GM12874 (cell line): ENCODE measurements around the gene FOXA3.

Source experiments
- TF ChIP-seq, protein P1 (sequence below): IDR thresholded peaks from 2 replicates; pipeline ENCODE4 v1.5.1; 2011; ENCODE audit warnings: low read depth, mild to moderate bottlenecking, control low read depth, low read length, moderate library complexity; ENCODE audit not compliant: insufficient read depth

FOXA3 gene

GRCh38 chr19:45866400-45867176, 2.5 kb downstream of the FOXA3 start:
- TF ChIP-seq, protein P1, sequence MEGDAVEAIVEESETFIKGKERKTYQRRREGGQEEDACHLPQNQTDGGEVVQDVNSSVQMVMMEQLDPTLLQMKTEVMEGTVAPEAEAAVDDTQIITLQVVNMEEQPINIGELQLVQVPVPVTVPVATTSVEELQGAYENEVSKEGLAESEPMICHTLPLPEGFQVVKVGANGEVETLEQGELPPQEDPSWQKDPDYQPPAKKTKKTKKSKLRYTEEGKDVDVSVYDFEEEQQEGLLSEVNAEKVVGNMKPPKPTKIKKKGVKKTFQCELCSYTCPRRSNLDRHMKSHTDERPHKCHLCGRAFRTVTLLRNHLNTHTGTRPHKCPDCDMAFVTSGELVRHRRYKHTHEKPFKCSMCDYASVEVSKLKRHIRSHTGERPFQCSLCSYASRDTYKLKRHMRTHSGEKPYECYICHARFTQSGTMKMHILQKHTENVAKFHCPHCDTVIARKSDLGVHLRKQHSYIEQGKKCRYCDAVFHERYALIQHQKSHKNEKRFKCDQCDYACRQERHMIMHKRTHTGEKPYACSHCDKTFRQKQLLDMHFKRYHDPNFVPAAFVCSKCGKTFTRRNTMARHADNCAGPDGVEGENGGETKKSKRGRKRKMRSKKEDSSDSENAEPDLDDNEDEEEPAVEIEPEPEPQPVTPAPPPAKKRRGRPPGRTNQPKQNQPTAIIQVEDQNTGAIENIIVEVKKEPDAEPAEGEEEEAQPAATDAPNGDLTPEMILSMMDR = no peak

DNA sequence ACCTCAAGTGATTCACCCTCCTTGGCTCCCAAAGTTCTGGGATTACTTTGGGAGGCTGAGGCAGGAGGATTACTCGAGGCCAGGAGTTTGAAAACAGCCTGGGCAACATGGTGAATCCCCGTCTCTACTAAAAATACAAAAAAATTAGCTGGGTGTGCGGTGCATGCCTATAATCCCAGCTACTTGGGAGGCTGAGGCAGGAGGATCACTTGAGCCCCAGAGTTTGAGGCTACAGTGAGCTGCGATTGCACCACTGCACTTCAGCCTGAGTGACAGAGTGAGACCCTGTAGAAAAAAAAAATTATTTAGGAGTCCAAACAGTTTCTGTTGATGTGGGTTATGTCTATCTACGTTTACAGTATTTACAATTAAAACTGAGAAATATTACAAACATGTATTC, 6.7 kb downstream of the FOXA3 start:
- TF ChIP-seq, protein P1 = no peak

DNA sequence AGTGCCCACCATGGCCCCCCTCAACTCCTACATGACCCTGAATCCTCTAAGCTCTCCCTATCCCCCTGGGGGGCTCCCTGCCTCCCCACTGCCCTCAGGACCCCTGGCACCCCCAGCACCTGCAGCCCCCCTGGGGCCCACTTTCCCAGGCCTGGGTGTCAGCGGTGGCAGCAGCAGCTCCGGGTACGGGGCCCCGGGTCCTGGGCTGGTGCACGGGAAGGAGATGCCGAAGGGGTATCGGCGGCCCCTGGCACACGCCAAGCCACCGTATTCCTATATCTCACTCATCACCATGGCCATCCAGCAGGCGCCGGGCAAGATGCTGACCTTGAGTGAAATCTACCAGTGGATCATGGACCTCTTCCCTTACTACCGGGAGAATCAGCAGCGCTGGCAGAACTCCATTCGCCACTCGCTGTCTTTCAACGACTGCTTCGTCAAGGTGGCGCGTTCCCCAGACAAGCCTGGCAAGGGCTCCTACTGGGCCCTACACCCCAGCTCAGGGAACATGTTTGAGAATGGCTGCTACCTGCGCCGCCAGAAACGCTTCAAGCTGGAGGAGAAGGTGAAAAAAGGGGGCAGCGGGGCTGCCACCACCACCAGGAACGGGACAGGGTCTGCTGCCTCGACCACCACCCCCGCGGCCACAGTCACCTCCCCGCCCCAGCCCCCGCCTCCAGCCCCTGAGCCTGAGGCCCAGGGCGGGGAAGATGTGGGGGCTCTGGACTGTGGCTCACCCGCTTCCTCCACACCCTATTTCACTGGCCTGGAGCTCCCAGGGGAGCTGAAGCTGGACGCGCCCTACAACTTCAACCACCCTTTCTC, 8.2 kb downstream of the FOXA3 start:
- TF ChIP-seq, protein P1 = no peak

DNA sequence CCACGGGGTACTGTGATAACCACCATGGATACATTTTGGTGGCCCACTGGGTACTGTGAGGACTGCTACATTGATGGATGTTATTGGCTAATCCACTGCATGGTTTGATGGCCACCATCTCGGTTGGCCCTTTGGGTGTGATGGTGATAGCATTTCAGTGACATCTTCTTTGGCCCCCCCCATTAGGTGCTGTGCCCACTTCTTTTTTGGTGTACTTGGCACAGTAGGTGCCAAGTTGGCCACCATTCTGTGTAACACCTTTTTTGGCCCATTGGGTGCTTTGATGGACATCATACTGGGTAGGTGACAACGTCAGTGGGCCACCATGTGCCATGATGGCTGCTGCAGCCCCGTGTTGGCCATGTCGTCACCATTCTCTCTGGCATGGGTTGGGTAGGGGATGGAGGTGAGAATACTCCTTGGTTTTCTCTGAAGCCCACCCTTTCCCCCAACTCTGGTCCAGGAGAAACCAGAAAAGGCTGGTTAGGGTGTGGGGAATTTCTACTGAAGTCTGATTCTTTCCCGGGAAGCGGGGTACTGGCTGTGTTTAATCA, 9.2 kb downstream of the FOXA3 start:
- TF ChIP-seq, protein P1 = no peak

GRCh38 chr19:45874620-45874966, 10.5 kb downstream of the FOXA3 start:
- TF ChIP-seq, protein P1 = no peak

DNA sequence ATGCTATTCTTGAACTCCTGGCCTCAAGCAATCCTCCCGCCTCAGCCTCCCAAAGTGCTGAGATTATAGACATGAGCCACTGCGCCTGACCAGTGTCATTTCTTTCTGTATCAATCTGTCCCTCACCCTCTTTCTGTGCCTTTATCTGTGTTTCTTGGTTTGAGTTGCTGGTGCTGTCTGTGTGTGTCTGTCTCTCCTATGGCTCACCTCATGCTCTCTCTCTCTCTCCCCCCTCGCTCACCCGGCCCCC, 12.0 kb downstream of the FOXA3 start:
- TF ChIP-seq, protein P1 = no peak

GRCh38 chr19:45876411-45877197, 12.5 kb downstream of the FOXA3 start:
- TF ChIP-seq, protein P1 = no peak
